GM12875 (cell line): Measurements from ENCODE around the gene HERC6.
"Not testable (repeated sequence)": the region's sequence is repeated elsewhere in the genome, so short reads cannot be mapped to it uniquely, and the experiment has no call there.

Source experiments
- H3K4me3 ChIP-seq: one replicate; pipeline ENCODE4 v1.5.1; 2011; ENCODE audit warnings: low read depth, low read length, control low read depth
- TF ChIP-seq, protein P1 (sequence below): IDR thresholded peaks from 2 replicates; pipeline ENCODE4 v1.5.1; 2011; ENCODE audit warnings: low read depth, mild to moderate bottlenecking, control low read depth, inconsistent platforms, low read length, moderate library complexity, borderline replicate concordance; ENCODE audit not compliant: insufficient read depth

Gene HERC6

GRCh38 chr4:88415982-88416381 lies 37.3 kb downstream of the HERC6 start:
- H3K4me3 ChIP-seq, result no peak overlapping the region
- TF ChIP-seq, protein P1, sequence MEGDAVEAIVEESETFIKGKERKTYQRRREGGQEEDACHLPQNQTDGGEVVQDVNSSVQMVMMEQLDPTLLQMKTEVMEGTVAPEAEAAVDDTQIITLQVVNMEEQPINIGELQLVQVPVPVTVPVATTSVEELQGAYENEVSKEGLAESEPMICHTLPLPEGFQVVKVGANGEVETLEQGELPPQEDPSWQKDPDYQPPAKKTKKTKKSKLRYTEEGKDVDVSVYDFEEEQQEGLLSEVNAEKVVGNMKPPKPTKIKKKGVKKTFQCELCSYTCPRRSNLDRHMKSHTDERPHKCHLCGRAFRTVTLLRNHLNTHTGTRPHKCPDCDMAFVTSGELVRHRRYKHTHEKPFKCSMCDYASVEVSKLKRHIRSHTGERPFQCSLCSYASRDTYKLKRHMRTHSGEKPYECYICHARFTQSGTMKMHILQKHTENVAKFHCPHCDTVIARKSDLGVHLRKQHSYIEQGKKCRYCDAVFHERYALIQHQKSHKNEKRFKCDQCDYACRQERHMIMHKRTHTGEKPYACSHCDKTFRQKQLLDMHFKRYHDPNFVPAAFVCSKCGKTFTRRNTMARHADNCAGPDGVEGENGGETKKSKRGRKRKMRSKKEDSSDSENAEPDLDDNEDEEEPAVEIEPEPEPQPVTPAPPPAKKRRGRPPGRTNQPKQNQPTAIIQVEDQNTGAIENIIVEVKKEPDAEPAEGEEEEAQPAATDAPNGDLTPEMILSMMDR, result no peak

DNA sequence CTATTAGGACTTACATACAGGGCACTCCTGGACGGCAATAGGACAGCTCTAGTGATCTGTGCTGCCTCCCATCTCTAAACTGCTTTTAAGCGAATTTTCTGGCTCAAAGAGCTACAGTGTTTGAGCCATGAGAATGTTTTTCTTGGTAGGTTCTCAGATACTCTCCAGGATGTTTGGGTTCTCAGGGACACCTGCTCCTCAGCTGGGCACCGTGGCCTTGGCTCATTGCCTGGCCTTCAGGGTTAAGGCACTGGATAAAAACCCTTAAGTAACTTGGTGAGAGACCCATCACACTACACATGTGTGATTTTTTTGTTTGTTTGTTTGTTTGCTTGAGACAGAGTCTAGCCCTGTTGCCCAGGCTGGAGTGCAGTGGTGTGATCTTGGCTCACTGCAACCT lies 39.8 kb downstream of the HERC6 start:
- TF ChIP-seq, protein P1, result no peak

GRCh38 chr4:88419874-88420273 lies 41.2 kb downstream of the HERC6 start:
- TF ChIP-seq, protein P1, result no peak
- no peak overlapping the region for H3K4me3 ChIP-seq

More for the DNA sequence above, 39.8 kb downstream of the HERC6 start:
- H3K4me3 ChIP-seq, result no peak overlapping the region

DNA sequence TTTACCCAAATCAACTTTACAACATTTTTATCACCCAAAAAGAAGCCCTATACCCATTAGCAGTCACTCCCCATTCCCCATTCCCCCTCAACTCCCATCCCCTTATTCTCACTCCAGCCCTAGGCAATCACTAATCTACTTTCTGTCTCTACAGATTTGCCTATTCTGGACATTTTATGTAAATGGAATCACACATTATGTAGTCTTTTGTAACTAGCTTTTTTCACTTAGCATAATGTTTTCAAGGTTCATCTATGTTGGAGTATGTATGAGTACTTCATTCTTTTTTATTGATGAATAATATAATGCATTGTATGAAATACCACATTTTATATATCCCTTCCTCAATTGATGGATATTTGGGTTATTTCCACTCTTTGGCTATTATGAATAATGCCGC lies 42.2 kb downstream of the HERC6 start:
- TF ChIP-seq, protein P1, result no peak
- no peak overlapping the region for H3K4me3 ChIP-seq

DNA sequence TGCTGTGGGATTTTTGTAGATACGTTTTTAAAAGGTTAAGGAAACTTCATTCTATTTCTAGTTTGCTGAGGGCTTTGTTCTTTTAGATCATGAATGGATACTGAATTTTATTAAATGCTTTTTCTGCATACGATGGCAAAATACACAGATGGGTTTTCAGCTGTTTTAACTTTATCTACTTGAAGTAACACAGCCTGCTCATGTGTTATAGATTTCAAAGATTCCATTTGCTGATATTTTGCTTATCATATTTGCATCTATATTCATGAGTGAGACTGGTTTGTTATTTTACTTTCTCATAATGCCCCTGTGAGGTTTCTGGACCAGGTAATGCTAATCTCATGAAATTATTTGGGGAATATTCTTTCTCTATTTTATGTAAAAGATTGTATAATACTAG lies 43.8 kb downstream of the HERC6 start:
- no peak overlapping the region for H3K4me3 ChIP-seq
- TF ChIP-seq, protein P1, result no peak

DNA sequence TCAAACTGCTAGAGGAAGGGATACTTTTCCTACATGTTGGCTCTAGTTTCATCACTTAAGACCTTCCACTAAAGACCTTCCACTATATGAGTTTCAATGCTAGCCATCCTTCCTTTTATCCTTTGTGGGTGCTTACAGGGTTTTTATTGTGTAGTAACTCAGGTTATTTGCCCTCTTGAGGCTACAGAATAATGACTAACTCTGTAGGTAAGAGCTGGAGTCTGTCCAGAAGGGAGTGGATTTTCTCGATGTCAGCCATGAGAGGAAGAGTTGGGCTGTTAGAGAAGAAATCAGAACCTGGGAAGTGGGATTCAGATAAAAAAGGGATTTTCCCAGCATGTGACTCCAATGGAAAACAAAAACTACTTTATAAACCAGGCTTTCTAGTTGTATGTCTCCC lies 50.7 kb downstream of the HERC6 start:
- TF ChIP-seq, protein P1, result no peak
- no peak overlapping the region for H3K4me3 ChIP-seq

DNA sequence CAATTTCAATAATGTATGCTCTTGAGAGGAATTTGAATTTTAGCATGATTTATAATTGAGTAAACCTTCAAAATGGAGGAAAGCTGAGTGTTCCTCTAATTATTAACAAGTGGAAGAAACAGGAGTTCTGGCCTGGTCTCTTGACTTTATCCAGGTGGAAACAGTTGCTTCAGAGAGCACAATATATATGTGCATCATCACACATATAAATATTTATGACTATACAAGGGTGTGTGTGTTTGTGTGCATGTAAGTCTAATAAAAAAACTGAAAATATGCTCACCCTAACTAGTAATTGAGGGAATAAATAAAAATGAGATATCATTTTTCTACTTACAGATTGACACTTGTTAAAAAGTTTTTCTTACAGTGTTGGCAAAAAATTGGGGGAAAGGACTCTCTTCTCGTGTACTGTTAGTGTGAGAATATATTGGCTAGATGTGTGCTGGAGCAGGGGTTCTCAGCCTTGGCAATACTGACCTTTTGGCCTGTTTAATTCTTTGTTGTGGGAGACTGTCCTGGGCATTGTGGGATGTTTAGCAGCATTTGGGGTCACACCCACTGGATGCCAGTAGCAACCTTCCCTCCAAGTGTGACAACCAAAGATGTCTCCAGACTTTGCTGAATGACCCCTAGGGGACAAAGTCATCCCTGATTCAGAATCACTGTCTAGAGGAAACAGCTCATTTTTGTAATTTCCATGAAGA lies 57.5 kb downstream of the HERC6 start:
- TF ChIP-seq, protein P1, result no peak
- no peak overlapping the region for H3K4me3 ChIP-seq

GRCh38 chr4:88437873-88438272 lies 59.2 kb downstream of the HERC6 start:
- H3K4me3 ChIP-seq, result not testable (repeated sequence)
